Neural cell (in vitro differentiated cells): ENCODE results near the gene AFG3L2. TPM values are rescaled to one million over a fixed set of nuclear protein-coding genes. Genes with fewer than 3 reads are reported as not detected.

Experiments used
- H2AFZ ChIP-seq: fragments of 200-600, 300-800 bp; sonication (generic), shearing (Covaris generic); 2 replicates; pipeline ENCODE4 v1.6.0; 2014; ENCODE audit warnings: low read depth, mild to moderate bottlenecking, antibody characterized with exemption, low read length, moderate library complexity
- H3F3A ChIP-seq: fragments of 200-600 bp; shearing (Covaris generic); 2 replicates; pipeline ENCODE4 v1.6.1; 2016; ENCODE audit warnings: mild to moderate bottlenecking, moderate library complexity, mixed read lengths, antibody characterized with exemption, low read length; ENCODE audit not compliant: insufficient read depth, poor library complexity, severe bottlenecking
- H3K27ac ChIP-seq: fragments of 200-600, 300-800 bp; sonication (generic), shearing (Covaris generic); 2 replicates; pipeline ENCODE4 v1.5.1; 2014; ENCODE audit warnings: mild to moderate bottlenecking, low read length, moderate library complexity
- H3K27me3 ChIP-seq: fragments of 300-800, 200-600 bp; sonication (generic), shearing (Covaris generic); 2 replicates; pipeline ENCODE4 v1.6.0; 2014; ENCODE audit warnings: mild to moderate bottlenecking, low read depth, low read length, moderate library complexity; ENCODE audit not compliant: insufficient read depth
- H3K36me3 ChIP-seq: fragments of 300-800, 200-600 bp; sonication (generic), shearing (Covaris generic); 2 replicates; pipeline ENCODE4 v1.5.1; 2014; ENCODE audit warnings: mild to moderate bottlenecking, antibody characterized with exemption, low read length, moderate library complexity; ENCODE audit not compliant: insufficient read depth
- H3K4me2 ChIP-seq: fragments of 300-800, 200-600 bp; sonication (generic), shearing (Covaris generic); 2 replicates; pipeline ENCODE4 v1.6.0; 2014; ENCODE audit warnings: mild to moderate bottlenecking, low read length
- H3K4me3 ChIP-seq: fragments of 300-800, 200-600 bp; sonication (generic), shearing (Covaris generic); 2 replicates; pipeline ENCODE4 v1.5.1; 2014; ENCODE audit warnings: mild to moderate bottlenecking, low read length, moderate library complexity
- H3K79me2 ChIP-seq: fragments of 200-600 bp; shearing (Covaris generic); replicated peaks from 2 replicates; pipeline ENCODE4 v1.6.0; 2014; ENCODE audit warnings: mild to moderate bottlenecking, low read length, moderate library complexity; ENCODE audit not compliant: insufficient read depth
- H3K9ac ChIP-seq: fragments of 300-800, 200-600 bp; sonication (generic), shearing (Covaris generic); 2 replicates; pipeline ENCODE4 v1.6.1; 2016; ENCODE audit warnings: mild to moderate bottlenecking, low read length, mixed read lengths
- H3K9me2 ChIP-seq: fragments of 200-600 bp; shearing (Covaris generic); 2 replicates; pipeline ENCODE4 v1.6.1; 2016; ENCODE audit warnings: mild to moderate bottlenecking, low read length, mixed read lengths; ENCODE audit not compliant: insufficient read depth
- H3K9me3 ChIP-seq: fragments of 200-600, 300-800 bp; sonication (generic), shearing (Covaris generic); 2 replicates; pipeline ENCODE4 v1.6.1; 2016; ENCODE audit warnings: mild to moderate bottlenecking, mixed run types, low read length, moderate library complexity, mixed read lengths
- H4K20me1 ChIP-seq: fragments of 200-600 bp; shearing (Covaris generic); 2 replicates; pipeline ENCODE4 v1.6.1; 2016; ENCODE audit warnings: mild to moderate bottlenecking, mixed run types; ENCODE audit not compliant: insufficient read depth
- CTCF ChIP-seq: fragments of 450-650 bp; IDR thresholded peaks from 2 replicates; pipeline ENCODE4 v1.5.1; 2014; ENCODE audit warnings: antibody characterized with exemption, mild to moderate bottlenecking, moderate library complexity; ENCODE audit not compliant: poor library complexity, severe bottlenecking
- EP300 ChIP-seq: fragments of 450-650 bp; conservative IDR thresholded peaks from 2 replicates; pipeline ENCODE4 v1.6.1; 2014; ENCODE audit warnings: antibody characterized with exemption, mild to moderate bottlenecking, moderate library complexity; ENCODE audit not compliant: poor library complexity, severe bottlenecking
- EZH2 ChIP-seq: fragments of 200-600, 300-800 bp; shearing (Covaris generic), sonication (generic); IDR thresholded peaks from 2 replicates; pipeline ENCODE4 v1.6.1; 2014; ENCODE audit warnings: antibody characterized with exemption, low read length, borderline replicate concordance, mild to moderate bottlenecking; ENCODE audit not compliant: insufficient read depth, poor library complexity, severe bottlenecking
- MXI1 ChIP-seq: fragments of 450-650 bp; conservative IDR thresholded peaks from 2 replicates; pipeline ENCODE4 v1.6.1; 2014; ENCODE audit warnings: antibody characterized with exemption, mild to moderate bottlenecking; ENCODE audit not compliant: poor library complexity, severe bottlenecking
- POLR2AphosphoS5 ChIP-seq: IDR thresholded peaks from 2 replicates; pipeline ENCODE4 v1.6.1; 2012
- RAD21 ChIP-seq: fragments of 450-650 bp; conservative IDR thresholded peaks from 2 replicates; pipeline ENCODE4 v1.6.1; 2014; ENCODE audit warnings: antibody characterized with exemption, mild to moderate bottlenecking, moderate library complexity
- REST ChIP-seq: IDR thresholded peaks from 2 replicates; pipeline ENCODE4 v1.6.1; 2012; ENCODE audit warnings: borderline replicate concordance
- SMC3 ChIP-seq: fragments of 450-650 bp; conservative IDR thresholded peaks from 2 replicates; pipeline ENCODE4 v1.6.1; 2014; ENCODE audit warnings: antibody characterized with exemption, mild to moderate bottlenecking, moderate library complexity; ENCODE audit not compliant: poor library complexity
- TAF1 ChIP-seq: IDR thresholded peaks from 2 replicates; pipeline ENCODE4 v1.6.1; 2012; ENCODE audit warnings: low read depth
- polyA plus RNA-seq: library from polyadenylated mRNA; depleted of rRNA; stranded (reverse); fragments of >200 nt; gene quantifications from 2 replicates; pipeline ENCODE4 v1.2.3, GENCODE V29; 2014

AFG3L2 gene
- polyA plus RNA-seq, 1 donor from 2014 or later: 49.4 TPM

- no peak for TF ChIP-seq SMC3
- TF ChIP-seq EP300: no peak
- no peak for TF ChIP-seq EZH2
- TF ChIP-seq CTCF: no peak
- TF ChIP-seq MXI1: no peak
- no peak for TF ChIP-seq POLR2AphosphoS5
- TF ChIP-seq REST: no peak
- TF ChIP-seq TAF1: no peak
- no peak for TF ChIP-seq RAD21
- Histone ChIP-seq H3F3A (no peaks in the 10 kb centered on the region), H3K4me2 (no peak overlapping the region), H3K9me2 (no peaks in the 10 kb centered on the region), H2AFZ (no peak overlapping the region), H3K36me3 (no peaks in the 10 kb centered on the region), H4K20me1 (no peaks in the 10 kb centered on the region), H3K9ac (no peak overlapping the region), H3K27me3 (peaks cover 30% of the 10 kb centered on the region), H3K79me2 (no peaks in the 10 kb centered on the region), H3K9me3 (no peaks in the 10 kb centered on the region), H3K4me3 (no peak overlapping the region), H3K27ac (no peak overlapping the region)
Measured at GRCh38 chr18:12291690-12292089, 85.3 kb downstream of the AFG3L2 start.

GRCh38 chr18:12291161-12291560 lies 85.9 kb downstream of the AFG3L2 start:
- H3K79me2 ChIP-seq: no peaks in the 10 kb centered on the region
- H3F3A ChIP-seq: no peaks in the 10 kb centered on the region
- no peak overlapping the region for H3K9ac ChIP-seq
- TF ChIP-seq EZH2: no peak
- no peak for TF ChIP-seq MXI1
- TF ChIP-seq REST: no peak
- TF ChIP-seq POLR2AphosphoS5: no peak
- TF ChIP-seq SMC3: no peak
- no peak for TF ChIP-seq TAF1
- no peak for TF ChIP-seq RAD21
- no peak for TF ChIP-seq CTCF
- TF ChIP-seq EP300: no peak
- H3K9me3 ChIP-seq: no peaks in the 10 kb centered on the region
- H3K4me2 ChIP-seq: no peak overlapping the region
- H3K9me2 ChIP-seq: no peaks in the 10 kb centered on the region
- no peaks in the 10 kb centered on the region for H3K36me3 ChIP-seq
- H3K27me3 ChIP-seq: peaks cover 34% of the 10 kb centered on the region
- no peak overlapping the region for H3K27ac ChIP-seq
- no peaks in the 10 kb centered on the region for H4K20me1 ChIP-seq
- no peak overlapping the region for H3K4me3 ChIP-seq
- no peak overlapping the region for H2AFZ ChIP-seq
